Stimulated activated CD8-positive, alpha-beta memory T cell treated with anti-CD3 and anti-CD28 coated beads, Interleukin-15, amount 100 ng/mL, for 1 hour (primary cell): ENCODE measurements around the gene RFTN1.

ENCODE experiments used
- DNase-seq: peaks from one replicate; pipeline ENCODE4 v3.0.0-alpha.2; 2020; ENCODE audit warnings: low read depth

The RFTN1 gene

DNA sequence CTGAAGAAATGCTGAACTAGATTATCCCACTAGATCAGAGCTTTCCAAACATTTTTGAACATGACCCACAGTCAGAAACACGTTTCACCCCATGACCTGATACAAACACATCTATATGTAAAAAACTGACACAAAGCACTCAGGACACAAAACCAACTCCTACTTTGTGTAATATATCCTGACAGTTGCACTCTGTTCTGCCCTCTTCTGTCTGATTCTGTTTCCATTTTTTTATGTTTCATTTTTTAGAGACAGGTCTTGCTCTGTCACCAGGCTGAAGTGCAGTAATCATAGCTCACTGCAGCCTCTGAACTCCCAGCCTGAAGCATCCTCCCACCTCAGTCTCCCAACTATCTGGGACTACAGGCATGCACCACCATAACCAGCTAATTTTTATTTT, 15.8 kb upstream of the RFTN1 start:
- no peak for DNase-seq

DNA sequence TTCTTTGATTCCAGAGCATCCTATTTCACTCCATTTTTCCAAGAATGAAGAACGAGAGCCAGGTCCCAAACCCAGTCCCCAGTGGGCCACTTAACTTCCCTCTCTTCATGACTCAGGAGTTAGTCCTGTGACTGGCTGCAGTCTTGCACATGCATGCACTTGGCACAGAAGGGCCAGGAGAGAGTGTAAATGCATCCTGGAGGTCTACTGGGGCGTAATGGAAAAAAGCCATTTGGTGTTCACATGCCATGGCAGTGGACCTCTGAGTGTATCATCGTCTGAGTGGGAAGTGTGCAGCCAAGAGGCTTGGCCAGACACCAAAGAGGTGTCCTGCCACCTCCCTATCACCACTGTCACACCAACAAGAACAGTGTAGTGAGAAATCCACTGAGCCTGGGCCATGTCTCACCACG, 15.1 kb upstream of the RFTN1 start:
- no peak for DNase-seq

DNA sequence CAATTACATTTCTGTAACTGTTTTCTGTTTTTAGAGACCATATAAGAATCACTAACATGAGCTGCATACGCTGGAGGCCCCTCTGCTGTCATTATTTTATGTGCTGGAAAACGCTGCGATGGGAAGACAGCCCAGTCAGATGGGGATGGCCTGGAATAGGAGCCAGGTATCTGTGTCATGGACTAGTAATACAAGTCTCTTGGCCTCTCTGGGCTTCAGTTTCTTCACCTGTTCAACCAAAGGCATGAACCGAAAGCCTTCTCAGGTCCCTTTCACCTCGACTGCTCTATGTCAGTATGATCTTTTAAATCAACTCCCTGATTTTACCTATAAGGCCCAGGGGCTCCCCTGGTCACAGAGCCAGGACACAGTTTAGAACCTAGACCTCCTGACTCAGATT, 14.6 kb upstream of the RFTN1 start:
- no peak for DNase-seq

DNA sequence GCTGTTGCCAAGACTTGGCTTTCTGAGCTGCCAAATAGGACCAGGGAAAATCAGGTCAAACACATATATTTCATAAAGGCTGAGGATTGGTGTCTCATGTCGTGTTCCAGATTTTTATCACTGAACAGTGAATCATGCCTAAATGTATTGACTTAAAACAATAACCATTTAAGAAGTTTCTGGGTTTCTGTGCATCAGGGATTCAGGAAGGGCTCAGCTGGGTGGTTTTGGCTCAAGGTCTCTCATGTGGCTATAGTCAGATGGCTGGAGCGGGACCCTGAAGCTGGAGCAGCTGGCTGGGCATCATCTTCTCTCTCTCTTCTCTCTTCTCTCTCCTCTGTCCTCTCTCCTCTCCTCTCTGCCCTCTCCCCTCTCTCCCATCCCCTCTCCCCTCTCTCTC, 10.7 kb upstream of the RFTN1 start:
- no peak for DNase-seq

DNA sequence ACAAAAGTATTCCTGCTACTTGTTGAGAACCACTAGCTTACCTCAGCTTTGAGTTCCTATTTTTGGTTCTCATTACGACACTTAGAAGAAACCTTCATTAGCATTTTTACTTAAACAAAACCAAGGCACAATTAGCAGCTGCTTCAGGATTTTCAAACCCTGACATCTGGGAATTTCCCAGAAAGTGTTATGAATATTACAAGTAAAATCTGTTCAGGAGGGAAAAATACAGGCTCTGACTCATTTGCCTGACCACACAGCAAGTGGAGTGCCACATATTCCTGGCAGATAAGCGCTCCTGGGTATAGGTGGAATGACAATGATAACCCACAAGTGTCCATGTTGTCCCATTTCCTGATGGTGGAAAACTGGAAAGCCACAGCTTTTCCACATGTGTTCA, 10.3 kb upstream of the RFTN1 start:
- DNase-seq, result no peak

DNA sequence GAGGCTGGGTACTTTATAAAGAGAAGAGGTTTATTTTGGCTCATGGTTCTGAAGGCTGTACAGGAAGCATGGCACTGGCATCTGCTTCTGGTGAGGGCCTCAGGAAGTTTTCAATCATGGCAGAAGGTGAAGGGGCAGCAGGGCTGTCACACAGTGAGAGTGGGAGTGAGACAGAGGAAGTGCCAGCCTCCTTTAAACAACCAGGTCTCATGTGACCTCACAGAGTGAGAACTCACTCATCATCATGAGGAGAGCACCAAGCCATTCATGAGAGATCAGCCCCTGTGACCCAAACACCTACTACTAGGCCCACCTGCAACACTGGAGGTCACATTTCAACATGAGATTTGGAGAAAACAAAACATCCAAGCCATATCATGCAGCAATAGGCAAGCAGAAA, 9.3 kb upstream of the RFTN1 start:
- DNase-seq, result no peak

DNA sequence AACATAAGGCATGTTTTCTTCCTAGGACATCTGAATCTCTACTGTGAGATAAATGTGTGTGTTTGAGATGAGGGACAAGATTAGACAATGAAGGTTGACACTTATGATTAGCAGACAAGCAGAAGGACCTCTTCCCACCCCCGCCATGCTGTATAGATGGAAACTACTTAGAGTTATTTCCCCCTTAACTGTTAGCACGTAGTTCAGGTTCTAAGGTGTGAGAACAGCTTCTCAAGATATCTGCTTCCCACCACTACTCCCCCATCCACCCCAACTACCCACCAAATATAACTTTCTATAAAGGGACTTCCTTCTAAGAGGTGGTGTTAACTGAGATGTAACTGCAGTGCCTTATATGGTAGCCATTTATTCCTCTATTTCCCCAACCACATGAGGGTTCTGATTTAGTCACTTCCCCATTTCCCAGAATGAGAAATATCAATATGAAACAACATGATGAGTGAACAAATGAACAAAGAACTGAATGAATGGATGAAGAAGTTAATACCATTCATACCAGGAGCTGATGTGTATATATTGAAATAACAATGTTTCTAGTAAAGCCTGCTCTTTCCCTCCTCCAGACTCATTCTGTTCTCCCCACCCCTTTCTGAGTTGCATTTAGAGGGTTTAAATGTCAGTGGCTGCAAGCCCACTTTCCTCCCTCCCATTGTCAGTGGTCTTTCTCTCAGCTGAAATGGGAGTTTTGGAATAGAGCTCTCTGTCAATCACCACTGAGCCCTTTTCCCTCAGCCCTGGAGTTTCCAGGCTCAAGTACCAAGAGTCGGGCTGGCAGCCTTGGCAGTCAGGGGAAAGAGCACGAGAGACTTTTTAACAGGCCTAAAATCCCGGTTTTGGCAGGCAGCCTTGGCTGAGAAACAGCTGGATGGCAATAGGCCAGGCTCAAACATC, 7.7 kb upstream of the RFTN1 start:
- DNase-seq, result no peak

DNA sequence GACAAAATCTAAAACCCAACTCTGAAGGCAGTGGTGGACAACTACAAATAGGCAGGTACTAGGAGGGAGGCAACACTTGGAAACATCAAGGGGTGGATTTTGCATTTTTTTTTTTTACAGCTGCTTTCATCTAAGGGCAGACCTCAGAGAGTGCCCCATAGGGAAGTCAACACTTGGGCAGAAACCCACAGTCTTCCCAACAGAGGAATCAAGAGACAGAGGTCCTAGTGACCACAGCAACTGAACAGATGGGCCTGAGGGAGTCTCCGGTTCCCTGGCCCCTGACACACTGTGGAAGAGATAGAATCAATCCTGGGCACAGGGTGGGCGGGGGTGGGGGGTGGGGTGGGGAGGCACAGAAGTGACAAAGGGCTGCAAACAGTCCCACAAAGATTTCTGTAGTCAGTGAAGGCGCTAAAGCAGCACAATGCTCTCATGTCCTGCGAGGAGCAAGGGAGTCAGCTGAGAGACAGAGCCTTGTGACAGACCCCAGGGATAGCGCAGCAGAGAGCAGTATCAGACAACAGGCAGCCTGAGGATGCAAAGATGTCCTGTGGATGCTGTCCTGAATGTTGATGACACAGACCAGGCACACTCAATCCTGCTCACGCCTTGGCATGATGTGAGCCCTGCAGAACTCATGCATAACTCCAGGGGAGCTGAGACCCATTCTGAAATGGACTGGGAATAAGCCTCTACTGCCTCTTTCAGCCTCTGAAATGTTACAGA, 6.9 kb upstream of the RFTN1 start:
- no peak for DNase-seq

DNA sequence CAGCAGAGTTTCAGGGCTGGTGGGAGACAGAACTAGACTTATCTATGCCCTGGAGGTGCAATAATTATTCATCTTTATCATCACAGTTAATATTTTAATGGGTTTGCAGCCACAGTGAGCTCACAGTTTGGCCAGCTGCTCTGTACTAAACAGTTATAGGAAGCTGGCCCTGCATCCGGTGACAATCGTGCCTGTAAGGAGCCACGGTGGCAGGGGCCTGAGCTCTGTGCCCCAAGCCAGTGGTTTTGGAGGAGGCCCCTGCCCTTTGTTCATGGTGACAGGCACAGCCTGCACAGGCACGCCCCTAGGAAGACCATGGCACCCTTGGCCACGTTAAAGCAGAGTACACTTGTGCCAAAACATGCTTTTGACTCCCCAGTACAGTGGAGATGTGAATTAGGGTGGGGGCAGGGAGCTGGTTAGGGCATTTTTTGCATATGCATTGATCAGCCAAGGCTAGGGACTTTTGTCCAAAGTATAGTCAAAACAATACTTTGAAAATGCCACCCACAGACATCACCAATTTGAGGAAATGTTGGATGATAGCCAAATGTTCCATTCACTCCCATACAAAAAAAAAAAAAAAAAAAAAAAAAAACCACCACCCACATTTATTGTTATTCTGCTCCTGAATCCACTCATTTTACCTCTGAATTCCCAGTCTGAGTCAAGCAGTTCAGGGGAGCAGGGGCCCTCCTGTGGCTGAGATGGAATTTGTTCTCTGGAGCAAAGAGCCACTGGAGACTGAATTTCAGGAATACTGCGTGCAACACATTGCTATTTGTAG, 3.4 kb upstream of the RFTN1 start:
- no peak for DNase-seq

DNA sequence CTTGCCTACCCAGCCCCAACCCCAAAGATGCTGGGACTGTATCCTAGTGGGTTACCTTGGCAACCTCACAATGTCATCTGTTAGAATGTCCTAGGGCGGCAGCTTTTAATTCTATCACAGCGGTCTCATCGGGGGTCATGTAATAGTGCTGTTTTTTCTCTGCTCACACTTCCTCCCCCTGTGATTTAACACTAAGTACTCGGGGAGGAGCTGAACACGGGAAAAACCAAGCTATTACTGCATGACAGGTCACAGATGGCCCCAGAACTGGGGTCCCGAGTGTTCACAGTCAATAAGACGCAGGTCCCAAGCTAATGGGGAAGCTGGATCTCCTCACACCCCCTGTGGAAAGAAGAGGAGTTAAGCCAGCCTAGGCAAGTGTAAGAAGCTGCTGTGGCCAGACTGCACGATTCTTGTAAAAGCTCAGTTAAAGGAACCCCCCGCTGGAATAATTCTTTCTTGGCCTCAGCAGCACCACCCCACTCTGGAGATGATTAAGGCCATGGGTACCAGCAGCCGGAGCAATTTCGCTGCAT, 2.5 kb upstream of the RFTN1 start:
- DNase-seq, result no peak

DNA sequence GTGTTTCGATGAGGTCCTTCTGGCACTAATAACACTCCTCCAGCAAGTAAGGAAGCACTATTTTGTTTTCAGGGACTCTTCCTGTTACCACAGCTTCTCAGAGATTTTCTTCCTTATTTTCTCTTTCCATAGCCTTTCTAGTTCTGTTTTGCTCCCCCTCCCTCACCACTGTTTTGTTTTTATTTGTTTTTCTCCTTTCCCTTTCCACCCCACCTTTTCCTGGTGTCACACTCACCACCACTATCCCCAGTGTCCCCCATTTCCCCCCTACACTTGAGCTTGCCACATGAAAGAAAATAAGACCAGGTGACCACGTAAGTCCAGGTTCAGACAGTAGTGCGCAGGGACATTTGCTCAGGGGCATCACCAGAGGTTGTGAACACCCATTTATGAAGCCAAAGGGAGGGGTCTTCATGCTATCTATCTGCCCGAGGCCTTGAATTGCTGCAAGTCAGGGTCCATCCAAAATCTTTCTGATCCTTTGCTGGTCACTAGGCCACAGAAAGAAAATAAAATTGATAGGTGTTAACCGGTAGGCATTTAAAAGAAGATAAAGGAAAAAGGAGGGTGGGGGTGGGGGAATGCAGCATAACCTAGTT, 1.4 kb upstream of the RFTN1 start:
- no peak for DNase-seq

DNA sequence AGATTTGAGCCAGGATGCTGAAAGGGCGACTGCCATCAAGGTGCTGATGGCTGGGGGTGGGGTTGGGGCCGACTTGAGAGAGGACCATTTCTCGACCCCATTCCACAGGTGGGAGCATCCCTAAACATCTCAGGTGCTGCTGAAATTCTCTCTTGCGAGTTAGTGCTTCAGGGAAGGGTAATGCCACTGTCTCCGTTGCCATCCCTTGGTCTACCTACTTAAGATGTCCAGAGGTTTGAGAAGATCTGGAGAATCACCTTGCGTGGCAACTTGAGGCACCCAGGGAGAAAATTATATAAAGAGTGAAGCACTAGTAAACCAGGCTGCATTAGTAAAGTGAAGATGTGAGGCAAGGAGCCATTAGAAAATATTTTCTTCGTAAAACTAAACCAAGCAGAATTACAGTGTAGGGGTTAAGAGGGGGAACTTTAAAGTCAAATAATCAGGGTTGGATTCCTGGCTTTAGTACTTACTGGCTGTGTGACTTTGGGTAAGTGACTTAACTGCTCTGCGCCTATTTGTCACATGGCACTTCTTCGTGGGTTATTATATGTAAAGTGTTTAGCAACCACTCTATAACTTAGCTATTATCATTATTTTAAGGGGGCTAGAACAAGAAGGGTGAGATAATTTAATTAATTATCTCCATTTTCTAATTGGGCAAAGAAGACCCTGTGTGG, 662 bp upstream of the RFTN1 start:
- DNase-seq, result no peak

DNA sequence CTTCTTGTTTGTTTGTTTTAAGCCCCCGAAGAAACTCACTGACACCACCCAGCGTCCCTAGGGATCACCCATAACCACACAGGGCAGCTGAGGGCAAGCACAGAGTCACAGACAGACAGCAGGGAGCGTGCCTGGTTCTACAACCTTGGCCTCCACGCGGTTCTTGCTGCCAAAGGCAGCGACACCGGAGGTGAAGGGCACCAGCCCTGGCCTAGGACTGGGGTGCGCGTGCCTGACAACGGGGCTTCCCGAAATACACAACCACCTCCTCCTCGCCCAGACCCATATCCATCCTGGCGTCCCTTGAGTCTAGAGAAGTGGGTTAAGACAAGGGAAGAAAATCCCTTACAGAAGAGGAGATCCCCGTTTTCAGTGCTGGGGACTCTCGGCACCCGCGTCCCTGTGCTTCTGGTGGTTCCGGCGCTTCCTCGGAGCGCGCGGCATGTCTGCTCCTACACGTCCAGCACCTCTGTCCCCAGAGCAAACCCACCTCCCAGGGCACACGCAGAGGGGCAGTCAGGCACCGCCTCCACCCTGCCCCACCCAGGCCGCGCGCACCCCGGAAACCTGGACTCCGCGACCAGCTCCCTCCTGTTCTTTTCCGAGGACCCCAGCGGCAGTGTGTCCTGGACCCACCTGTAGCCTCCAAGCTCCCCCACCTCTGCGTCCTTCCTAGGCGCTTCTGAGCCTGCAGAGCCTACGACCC, 911 bp downstream of the RFTN1 start:
- DNase-seq, result peak; percentile 20

DNA sequence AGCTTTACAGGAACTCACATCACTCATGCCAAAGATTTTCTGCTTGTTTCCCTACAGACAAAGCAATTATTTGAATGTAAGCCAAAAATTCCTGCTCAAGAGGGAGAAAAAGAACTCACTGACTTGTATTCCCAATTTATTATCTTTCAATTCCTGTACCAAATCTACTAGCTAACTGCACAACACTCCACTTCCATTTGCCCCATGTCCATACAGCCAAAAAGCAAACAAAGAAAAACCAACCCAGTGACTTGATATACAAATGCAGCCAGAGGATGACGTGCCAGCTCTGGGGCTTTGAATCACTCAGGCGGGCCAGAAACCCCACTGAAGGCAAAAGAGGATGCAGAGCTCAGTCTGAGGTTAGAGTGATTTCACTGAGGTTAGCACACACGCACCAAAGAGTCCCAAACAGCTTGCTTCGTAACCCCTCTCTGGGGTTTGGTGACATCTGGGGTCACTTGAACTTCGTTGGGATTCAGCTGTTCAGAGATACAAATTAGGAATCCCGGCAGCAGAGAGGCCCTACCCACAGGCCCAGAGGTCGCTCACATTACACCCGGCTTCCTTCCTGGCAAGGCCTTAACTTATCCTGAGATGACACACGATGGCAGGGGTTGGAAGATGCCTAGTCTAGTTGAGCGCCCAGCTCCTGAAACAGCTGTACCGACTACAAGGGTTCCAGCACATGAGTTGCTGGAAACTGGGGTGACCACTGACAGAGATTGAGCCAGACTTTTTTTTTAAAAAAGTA, 1.6 kb downstream of the RFTN1 start:
- peak; percentile 46 for DNase-seq

DNA sequence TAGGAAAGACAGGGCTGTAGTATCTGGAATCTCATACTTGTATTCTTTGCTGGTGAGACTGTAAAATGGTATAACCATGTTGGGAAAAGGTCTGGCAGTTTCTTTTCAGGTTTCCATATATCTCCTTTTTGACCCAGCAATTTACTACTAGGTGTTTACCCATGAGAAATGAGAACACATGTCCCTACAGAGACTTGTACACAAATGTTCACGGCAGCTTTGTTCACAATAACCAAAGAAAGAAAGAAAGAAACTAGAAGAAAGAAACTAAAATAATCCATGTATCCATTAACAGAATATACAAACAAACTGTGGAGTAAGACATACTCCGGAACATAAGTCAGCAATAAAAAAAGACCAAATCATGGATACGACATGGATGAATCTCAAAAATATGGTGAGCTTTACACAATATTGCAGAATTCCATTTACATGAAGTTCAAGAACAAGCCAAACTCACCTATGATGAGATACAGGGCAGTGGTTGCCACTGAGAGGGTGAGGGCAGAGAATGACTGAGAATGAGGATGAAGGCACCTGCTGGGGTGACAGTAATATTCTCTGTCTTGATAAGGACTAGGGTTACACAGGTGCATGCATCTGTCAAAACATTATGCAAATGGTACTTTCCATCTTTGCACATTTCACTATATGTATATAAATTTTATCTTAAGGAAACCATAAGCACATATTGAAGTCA, 2.7 kb downstream of the RFTN1 start:
- no peak for DNase-seq

DNA sequence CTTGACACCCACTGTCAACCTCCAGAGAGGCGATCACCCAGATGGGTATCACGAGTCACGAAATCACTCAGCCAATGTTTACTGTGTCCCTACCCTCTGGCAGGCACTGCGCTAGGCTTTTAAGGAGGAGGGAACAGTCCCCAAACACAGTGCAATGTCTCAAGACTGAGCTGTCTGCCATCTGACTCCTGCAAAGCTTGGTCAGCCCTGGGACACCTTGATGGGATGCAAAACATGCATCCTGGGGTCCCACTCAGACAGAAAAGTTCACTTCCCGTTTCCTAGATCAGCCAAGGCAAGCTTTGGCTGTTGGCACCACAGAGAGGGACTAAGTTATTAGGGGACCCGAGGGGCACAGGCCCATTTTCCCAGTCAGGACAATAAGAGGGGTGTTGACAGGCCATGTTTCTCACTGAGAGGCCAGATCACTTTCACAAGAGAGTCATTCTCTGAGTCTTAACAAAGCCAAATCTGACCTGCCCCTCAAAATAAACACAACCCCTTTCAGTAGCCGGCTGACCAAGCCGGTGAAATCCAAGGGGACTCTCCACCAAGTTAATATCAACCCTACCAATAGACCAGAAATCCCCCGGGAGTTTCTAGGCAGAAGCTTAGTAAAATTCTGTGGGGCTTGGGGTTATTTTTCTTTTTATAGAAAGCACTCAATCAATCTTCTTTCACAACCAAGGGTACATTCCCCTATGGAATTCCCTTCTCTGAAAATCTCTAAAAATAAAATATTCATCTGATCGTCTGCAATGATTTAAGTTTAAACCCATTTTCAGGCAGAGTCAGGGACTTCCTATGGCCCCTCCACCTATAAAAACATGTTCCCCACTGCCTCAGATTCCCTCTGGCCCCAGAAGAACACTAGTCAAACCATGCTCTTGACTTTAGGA, 3.5 kb downstream of the RFTN1 start:
- no peak for DNase-seq

DNA sequence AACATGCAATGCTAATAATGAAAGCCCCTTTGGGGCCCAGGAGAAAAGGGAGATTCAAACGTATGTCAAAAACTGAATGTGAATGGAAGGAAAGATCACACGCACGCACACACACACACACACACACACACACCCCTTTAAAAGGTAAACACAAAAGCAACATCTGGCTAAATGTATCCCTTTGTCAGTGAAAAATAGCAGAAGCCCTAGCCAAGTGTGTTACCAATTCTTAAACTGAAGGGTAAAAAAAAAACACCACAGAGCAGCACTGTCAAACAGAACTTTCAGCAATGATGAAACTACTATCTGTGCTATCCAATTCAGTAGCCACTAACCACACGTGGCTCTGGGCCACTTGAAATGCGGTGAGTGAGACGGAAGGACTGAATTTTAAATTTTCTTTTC, 4.9 kb downstream of the RFTN1 start:
- DNase-seq, result no peak

DNA sequence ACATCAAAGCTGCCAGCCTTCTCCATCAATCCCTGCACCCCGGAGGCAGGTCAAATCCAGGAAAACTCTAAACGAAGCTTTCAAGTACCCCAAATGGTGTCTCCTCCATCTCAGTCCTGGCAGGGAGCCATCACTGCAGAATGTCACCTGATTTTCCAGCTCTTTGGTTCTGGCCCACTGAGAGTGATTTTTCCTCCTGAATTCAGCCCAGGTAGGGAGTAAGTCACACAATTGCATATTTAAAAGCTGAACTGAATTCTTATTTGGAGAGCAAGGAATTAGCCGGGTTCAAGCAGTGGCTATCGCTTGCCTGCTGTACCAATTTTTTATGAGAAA, 5.3 kb downstream of the RFTN1 start:
- no peak for DNase-seq
